DND-41 (cell line): Measurements from ENCODE around the gene PRSS38.
A peak's percentile ranks its signal among the peaks of the same experiment; 100 is the strongest.

Source experiments
- ATAC-seq: fragments of 200-7000 bp; cut with Tn5 transposase; 3 replicates; pipeline ENCODE4 v1.9.1; 2021; ENCODE audit warnings: low read depth; ENCODE audit not compliant: insufficient read depth
- DNase-seq: peaks from one replicate; pipeline ENCODE4 v3.0.0-alpha.2; 2020
- H2AFZ ChIP-seq: 2 replicates; pipeline ENCODE4 v1.6.0; 2012; ENCODE audit warnings: low read depth, low read length
- H3K27ac ChIP-seq: 2 replicates; pipeline ENCODE4 v1.5.1; 2012; ENCODE audit warnings: low read length, inconsistent platforms
- H3K27me3 ChIP-seq: fragments of 200-600 bp; sonication (generic); 2 replicates; pipeline ENCODE4 v1.6.0; 2012; ENCODE audit warnings: low read length, mild to moderate bottlenecking, inconsistent platforms; ENCODE audit not compliant: insufficient read depth, poor library complexity
- H3K36me3 ChIP-seq: 2 replicates; pipeline ENCODE4 v1.5.1; 2012; ENCODE audit warnings: low read length, inconsistent platforms; ENCODE audit not compliant: insufficient read depth
- H3K4me1 ChIP-seq: 2 replicates; pipeline ENCODE4 v1.5.1; 2012; ENCODE audit warnings: mild to moderate bottlenecking, low read length; ENCODE audit not compliant: insufficient read depth
- H3K4me2 ChIP-seq: 2 replicates; pipeline ENCODE4 v1.6.0; 2012; ENCODE audit warnings: mild to moderate bottlenecking, moderate library complexity, low read length, inconsistent platforms; ENCODE audit not compliant: insufficient read depth
- H3K4me3 ChIP-seq, 2 experiments: fragments of 200-600 bp in 1 of 2; shearing (Covaris generic) in 1 of 2; 2 replicates each; pipeline ENCODE4 v1.5.1; 2012 to 2016; ENCODE audit warnings: inconsistent platforms in 2 of 2, low read length in 2 of 2, mild to moderate bottlenecking in 2 of 2, low read depth in 1 of 2, moderate library complexity in 1 of 2
- H3K79me2 ChIP-seq: 2 replicates; pipeline ENCODE4 v1.6.0; 2012; ENCODE audit warnings: low read length, inconsistent platforms; ENCODE audit not compliant: insufficient read depth
- H3K9ac ChIP-seq: 2 replicates; pipeline ENCODE4 v1.6.0; 2012; ENCODE audit warnings: low read depth, mild to moderate bottlenecking, inconsistent platforms, low read length, moderate library complexity
- H3K9me3 ChIP-seq: 2 replicates; pipeline ENCODE4 v1.5.1; 2012; ENCODE audit warnings: low read length, moderate library complexity, mild to moderate bottlenecking, inconsistent platforms; ENCODE audit not compliant: insufficient read depth, severe bottlenecking
- H4K20me1 ChIP-seq: 2 replicates; pipeline ENCODE4 v1.6.0; 2012; ENCODE audit warnings: low read length; ENCODE audit not compliant: insufficient read depth
- EZH2 ChIP-seq: IDR thresholded peaks from 3 replicates; pipeline ENCODE4 v1.6.1; 2012; ENCODE audit warnings: borderline replicate concordance, low read depth, mild to moderate bottlenecking, moderate library complexity, low read length, inconsistent platforms; ENCODE audit not compliant: severe bottlenecking
- TF ChIP-seq, protein P1 (sequence below): IDR thresholded peaks from 2 replicates; pipeline ENCODE4 v1.5.1; 2012; ENCODE audit warnings: borderline replicate concordance, low read length, moderate library complexity, mild to moderate bottlenecking; ENCODE audit not compliant: poor library complexity, severe bottlenecking; ENCODE audit errors: extremely low read depth

PRSS38 gene

GRCh38 chr1:227880342-227880924, 65.0 kb downstream of the PRSS38 start:
- Histone ChIP-seq H3K79me2 (no peaks in the 10 kb centered on the region), H3K4me3 (no peak overlapping the region), H3K9ac (no peak overlapping the region), H3K36me3 (no peaks in the 10 kb centered on the region), H3K4me2 (no peak overlapping the region), H2AFZ (no peak overlapping the region), H3K4me1 (no peaks in the 10 kb centered on the region), H4K20me1 (no peaks in the 10 kb centered on the region), H3K27me3 (no peaks in the 10 kb centered on the region), H3K27ac (no peak overlapping the region), H3K9me3 (no peaks in the 10 kb centered on the region)
- DNase-seq (no peak), ATAC-seq (no peak)
- TF ChIP-seq EZH2, result no peak
- TF ChIP-seq, protein P1, sequence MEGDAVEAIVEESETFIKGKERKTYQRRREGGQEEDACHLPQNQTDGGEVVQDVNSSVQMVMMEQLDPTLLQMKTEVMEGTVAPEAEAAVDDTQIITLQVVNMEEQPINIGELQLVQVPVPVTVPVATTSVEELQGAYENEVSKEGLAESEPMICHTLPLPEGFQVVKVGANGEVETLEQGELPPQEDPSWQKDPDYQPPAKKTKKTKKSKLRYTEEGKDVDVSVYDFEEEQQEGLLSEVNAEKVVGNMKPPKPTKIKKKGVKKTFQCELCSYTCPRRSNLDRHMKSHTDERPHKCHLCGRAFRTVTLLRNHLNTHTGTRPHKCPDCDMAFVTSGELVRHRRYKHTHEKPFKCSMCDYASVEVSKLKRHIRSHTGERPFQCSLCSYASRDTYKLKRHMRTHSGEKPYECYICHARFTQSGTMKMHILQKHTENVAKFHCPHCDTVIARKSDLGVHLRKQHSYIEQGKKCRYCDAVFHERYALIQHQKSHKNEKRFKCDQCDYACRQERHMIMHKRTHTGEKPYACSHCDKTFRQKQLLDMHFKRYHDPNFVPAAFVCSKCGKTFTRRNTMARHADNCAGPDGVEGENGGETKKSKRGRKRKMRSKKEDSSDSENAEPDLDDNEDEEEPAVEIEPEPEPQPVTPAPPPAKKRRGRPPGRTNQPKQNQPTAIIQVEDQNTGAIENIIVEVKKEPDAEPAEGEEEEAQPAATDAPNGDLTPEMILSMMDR, result no peak

- TF ChIP-seq, protein P1, result no peak
- TF ChIP-seq EZH2, result no peak
- no peaks in the 10 kb centered on the region for H3K4me1 ChIP-seq
- ATAC-seq (no peak), DNase-seq (peak; percentile 2)
- no peak overlapping the region for H3K27ac ChIP-seq
- no peaks in the 10 kb centered on the region for H4K20me1 ChIP-seq
- H3K4me3 ChIP-seq, result no peak overlapping the region
- no peak overlapping the region for H3K4me2 ChIP-seq
- H3K79me2 ChIP-seq, result no peaks in the 10 kb centered on the region
- H3K9me3 ChIP-seq, result no peaks in the 10 kb centered on the region
- H2AFZ ChIP-seq, result no peak overlapping the region
- H3K9ac ChIP-seq, result no peak overlapping the region
- no peaks in the 10 kb centered on the region for H3K36me3 ChIP-seq
- H3K27me3 ChIP-seq, result no peaks in the 10 kb centered on the region
Measured at GRCh38 chr1:227883073-227883520, 67.6 kb downstream of the PRSS38 start.

- Histone ChIP-seq H3K9ac (no peak overlapping the region), H3K9me3 (no peaks in the 10 kb centered on the region), H3K27me3 (no peaks in the 10 kb centered on the region), H3K36me3 (no peaks in the 10 kb centered on the region), H2AFZ (no peak overlapping the region), H3K4me3 (no peak overlapping the region), H3K27ac (no peak overlapping the region), H3K79me2 (no peaks in the 10 kb centered on the region), H4K20me1 (peaks cover 3% of the 10 kb centered on the region; the same call in 1 of the 2 replicates), H3K4me1 (no peaks in the 10 kb centered on the region), H3K4me2 (no peak overlapping the region)
- DNase-seq, result no peak
- no peak for ATAC-seq
- TF ChIP-seq, protein P1, result no peak
- no peak for TF ChIP-seq EZH2
Measured at GRCh38 chr1:227883641-227884301, 68.3 kb downstream of the PRSS38 start.
